HEK293T (cell line): ENCODE results near the gene PDIK1L.
"Not testable (repeated sequence)": the region's sequence is repeated elsewhere in the genome, so short reads cannot be mapped to it uniquely, and the experiment has no call there.

Experiments used
- BHLHE40 ChIP-seq: fragments of 450-650 bp; IDR thresholded peaks from 2 replicates; pipeline ENCODE4 v1.6.1; 2016; ENCODE audit warnings: mild to moderate bottlenecking, moderate library complexity, borderline replicate concordance
- FOXK2 ChIP-seq: fragments of 450-650 bp; IDR thresholded peaks from 2 replicates; pipeline ENCODE4 v1.6.1; 2016; ENCODE audit warnings: mild to moderate bottlenecking
- NFRKB ChIP-seq: fragments of 450-650 bp; IDR thresholded peaks from 2 replicates; pipeline ENCODE4 v1.6.1; 2016; ENCODE audit warnings: mild to moderate bottlenecking, moderate library complexity

DNA sequence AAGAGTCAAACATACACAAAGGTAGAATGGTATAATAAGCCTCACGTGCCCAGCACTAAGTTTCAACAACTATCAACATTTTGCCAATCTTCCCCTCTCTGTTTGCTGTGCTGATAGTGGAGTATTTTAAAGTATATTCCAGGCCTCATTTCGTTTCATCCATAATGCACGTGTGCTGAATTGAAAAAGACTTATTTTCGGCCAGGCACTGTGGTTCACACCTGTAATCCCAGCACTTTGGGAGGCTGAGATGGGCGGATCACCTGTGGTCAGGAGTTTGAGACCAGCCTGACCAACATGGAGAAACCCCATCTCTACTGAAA is 6.4 kb upstream of the PDIK1L start:
- TF ChIP-seq FOXK2, NFRKB, BHLHE40: not testable (repeated sequence)
